ENCODE results near the gene SLC35F1.

The SLC35F1 gene

DNA sequence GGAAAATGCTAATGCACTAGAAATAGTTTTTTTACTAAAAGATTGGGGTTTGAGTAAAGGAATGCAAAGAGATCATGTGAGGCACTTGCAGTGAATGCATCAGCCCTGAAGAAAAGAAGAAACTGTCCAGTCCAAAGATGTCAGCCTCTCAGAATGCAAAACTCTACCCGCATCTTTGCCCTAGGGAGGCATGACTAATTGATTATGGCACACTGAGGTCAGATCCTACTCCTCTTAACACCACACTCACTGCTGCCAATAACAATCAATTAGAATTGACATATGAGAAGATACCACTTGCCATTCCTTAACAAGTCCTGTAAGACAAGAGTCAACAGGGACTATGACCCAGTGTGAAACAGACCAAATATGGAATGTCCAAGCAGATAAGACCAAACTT is 378.7 kb downstream of the SLC35F1 start:
- no peak for DNase-seq

DNA sequence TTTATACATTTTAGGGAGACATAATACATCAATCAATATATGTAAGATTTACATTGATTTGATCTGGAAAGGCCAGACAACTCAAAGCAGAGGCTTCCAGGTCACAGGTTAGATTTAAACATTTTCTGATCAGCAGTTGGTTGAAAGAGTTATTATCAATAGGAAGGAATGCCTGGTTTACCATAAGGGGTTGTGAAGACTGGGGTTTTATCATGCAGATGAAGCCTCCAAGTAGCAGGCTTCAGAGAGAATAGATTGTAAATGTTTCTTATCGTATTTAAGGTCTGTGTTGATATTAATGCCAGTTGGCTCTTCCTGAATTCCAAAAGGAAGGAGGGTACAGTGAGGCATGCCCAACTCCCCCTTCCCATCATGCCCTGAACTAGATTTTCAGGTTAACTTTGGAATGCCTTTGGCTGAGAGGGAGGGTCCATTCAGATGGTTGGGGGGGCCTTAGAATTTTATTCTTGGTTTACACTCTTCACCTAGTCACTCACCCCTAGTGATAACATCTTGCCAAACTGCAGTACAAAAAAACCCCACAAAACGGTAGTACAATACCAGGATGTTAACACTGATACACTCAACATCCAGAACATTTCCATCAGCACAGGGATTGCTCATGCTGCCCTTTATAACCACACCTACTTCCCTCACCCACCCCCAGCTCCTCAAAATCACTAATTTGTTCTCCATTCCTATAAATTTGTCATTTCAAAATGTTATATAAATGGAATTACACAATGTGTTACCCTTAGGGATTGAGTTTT is 381.5 kb downstream of the SLC35F1 start:
- no peak for DNase-seq

- no peak for DNase-seq
Measured at GRCh38 chr6:118292558-118292957, 385.5 kb downstream of the SLC35F1 start.

DNA sequence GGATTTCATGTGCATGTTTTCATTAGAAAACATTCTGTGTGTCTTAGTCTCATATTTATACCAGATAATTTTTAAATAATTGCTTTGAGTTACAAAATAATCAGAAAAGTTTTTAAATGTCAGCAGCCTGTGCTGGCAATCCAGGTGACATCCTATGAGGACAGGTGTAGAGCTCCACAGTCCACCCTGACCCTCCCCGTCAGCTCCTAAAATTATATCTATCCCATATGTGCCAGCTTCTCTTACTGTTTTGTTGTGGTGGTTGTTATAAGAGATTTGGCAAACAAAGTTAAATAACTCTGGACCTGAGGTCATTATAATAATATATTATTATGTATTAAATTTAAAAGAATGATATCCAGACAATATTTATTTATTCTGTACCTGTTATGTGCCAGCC is 387.8 kb downstream of the SLC35F1 start:
- DNase-seq, result no peak

- DNase-seq, result no peak
Measured at GRCh38 chr6:118295336-118295735, 388.3 kb downstream of the SLC35F1 start.

DNA sequence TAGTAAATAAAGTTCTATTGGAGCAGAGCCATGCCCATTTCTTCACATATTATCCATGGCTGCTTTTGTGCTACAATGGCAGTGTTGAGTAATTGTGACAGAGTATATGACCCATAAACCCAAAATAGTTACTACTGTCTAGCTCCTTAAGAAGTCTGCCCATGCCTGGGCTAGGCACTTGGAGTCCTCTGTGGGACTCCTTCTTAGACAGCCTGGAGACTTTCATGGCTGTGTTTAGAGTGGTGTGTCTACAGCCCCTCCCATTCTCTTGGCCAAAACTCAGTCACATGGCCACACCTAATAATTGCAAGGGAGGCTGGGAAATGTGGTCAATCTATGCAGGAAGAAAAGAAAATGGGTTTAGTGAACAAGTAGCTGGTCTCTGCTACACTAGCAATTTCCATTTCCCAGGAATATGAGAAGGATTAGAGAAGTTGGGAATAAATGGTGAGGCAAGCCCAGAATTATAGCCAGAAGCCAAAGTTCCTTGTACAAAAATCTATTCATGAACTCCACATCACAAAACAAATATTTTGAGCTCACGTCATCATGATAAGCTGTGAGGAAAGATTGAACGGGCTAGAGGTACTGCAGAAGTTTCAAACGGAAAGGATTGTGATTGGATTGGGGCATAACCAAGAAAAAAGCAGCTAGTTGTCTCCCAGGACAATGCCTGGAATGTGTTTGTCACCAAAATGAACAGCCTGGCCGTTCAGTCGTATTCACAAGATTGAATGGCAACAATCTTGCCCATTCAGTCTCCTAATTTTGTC is 389.3 kb downstream of the SLC35F1 start:
- DNase-seq, result no peak

GRCh38 chr6:118297821-118298220 is 390.8 kb downstream of the SLC35F1 start:
- DNase-seq, result no peak

DNA sequence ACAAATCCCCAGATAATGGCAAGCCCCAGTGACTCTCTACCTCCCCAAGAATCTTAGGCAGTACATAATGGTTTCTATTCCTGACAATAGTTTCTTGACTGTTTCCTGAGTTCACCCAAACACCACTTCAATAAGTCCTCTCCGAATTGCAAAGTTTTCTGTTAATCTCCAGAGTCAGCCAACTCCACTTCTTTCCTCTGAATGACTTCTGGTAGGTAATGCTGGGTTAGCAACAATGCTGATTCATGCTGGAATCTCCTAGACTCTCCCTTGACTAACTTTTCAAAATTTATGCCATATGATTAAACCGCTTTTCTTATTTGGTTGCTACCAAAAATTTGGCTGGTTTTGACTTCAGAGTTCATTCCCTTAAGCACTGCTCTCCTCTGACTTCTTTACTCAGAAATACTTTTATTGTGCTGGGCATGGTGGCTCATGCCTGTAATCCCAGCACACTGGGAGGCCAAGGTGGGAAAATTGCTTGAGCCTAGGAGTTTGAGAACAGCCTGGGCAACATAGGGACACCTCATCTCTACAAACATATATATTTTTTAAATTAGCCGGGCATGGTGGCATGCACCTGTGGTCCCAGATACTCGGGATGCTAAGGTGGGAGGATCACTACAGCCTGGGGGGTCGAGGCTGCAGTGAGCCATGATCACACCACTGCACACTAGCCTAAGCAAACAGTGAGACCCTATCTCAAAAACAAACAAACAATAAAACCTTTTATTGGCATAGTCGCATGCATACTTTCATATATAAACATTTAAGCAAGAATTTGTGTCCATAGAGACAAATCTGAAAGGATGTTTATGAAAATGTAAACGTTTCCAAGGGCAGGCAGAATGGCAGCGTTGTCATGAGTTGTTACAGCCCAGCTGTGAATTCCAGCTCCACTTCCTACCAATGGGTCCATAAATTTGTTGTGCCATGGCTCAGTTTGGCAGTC is 391.7 kb downstream of the SLC35F1 start:
- no peak for DNase-seq

DNA sequence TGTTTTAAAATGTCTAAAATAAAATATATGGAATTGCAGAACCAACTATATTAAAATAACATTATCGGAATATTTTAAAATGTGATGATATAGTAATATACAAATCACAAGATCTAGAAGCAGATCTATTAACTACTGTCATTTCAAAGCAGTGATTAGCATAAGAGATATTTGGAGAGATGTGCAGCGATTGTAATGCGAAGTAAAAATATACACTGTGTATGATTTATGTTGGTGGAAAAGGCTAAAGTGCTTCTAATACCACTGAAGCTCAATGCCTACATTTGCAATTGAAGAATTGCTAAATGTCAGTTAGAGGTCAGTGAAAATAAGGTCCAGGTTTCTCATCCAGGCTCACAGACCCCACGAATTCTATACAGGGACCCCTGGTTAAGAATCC is 392.4 kb downstream of the SLC35F1 start:
- no peak for DNase-seq

DNA sequence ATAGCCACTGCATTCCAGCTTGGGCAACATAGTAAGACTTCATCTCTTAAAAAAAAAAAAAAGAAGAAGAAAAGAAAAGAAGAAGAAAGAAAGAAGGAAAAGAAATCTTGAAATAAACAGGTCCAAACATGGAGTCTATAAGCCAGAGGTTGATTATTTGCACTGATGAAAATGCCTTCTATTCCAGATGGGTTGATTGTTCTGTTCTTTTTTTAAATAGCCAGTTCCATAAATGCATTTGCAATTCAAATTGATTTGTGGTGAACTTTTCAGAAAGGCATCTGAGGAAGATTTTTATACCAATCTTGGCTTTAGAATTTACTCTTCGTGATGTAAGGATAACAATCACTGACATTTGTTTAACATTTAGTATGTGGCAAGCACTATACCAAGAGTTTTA is 397.3 kb downstream of the SLC35F1 start:
- no peak for DNase-seq

- no peak for DNase-seq
Measured at GRCh38 chr6:118305081-118305480, 398.0 kb downstream of the SLC35F1 start.

GRCh38 chr6:118306392-118307238 is 399.6 kb downstream of the SLC35F1 start:
- DNase-seq, result no peak

DNA sequence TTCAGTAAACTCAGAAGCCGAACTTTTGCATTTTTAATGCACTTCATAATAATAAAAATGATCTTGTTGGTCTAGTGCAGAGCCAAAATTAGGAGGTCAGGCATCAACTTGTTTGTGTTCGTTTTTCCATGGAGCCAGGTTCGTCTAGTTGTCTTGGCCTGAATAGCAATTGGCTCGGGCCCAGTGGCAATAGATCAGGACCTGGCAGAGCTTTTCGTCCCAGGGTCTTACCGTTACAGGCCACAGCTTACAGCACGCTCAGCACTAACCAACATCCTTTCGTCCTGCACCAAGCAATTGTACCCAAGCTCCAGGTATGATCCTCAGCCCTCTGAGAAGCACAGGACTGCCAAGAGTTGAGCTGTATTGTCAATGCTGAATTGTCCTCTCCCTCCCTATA is 400.5 kb downstream of the SLC35F1 start:
- no peak for DNase-seq

- DNase-seq, result no peak
Measured at GRCh38 chr6:118309337-118310093, 402.5 kb downstream of the SLC35F1 start.

- DNase-seq, result no peak
Measured at GRCh38 chr6:118313208-118313607, 406.1 kb downstream of the SLC35F1 start.

GRCh38 chr6:118313762-118314161 is 406.7 kb downstream of the SLC35F1 start:
- DNase-seq, result no peak

GRCh38 chr6:118316796-118317384 is 409.8 kb downstream of the SLC35F1 start:
- DNase-seq, result no peak

GRCh38 chr6:118317581-118318563 is 410.8 kb downstream of the SLC35F1 start:
- no peak for DNase-seq

- DNase-seq, result no peak
Measured at GRCh38 chr6:118318648-118319047, 411.6 kb downstream of the SLC35F1 start.

- DNase-seq, result no peak
Measured at GRCh38 chr6:118319416-118319815, 412.4 kb downstream of the SLC35F1 start.

All from SHP77 (cell line).